ENCODE results near the gene ZYG11B. TPM values are rescaled to one million over a fixed set of nuclear protein-coding genes. Genes with fewer than 3 reads are reported as not detected.

The ZYG11B gene
- total and polyA plus RNA-seq, 2 of the 13 experiments (the other 11 are each of a cell fraction or from before 2014, with no cell fraction given) = 6.9 to 17.9 TPM

- H3K79me2 ChIP-seq (ENCODE audit: insufficient read depth, low read length) = no peaks in the 10 kb centered on the region
- no peak overlapping the region for H3K4me2 ChIP-seq (ENCODE audit: low read depth, low read length)
- no peak overlapping the region for H3K9ac ChIP-seq (ENCODE audit: insufficient read depth, low read depth, low read length)
- ChIA-PET CTCF (ENCODE audit: low intra/inter-chr PET ratio, low total read pairs) (no interaction called here), POLR2A (no interaction called here)
- no peak overlapping the region for H3K4me3 ChIP-seq (replicated peaks in 1 of 3; ENCODE audit: insufficient read depth in 1 of 3, low read depth in 2 of 3, low read length in 3 of 3)
- H3K36me3 ChIP-seq (replicated peaks in 1 of 2; ENCODE audit: control insufficient read depth in 1 of 2, insufficient read depth in 2 of 2, low read length in 2 of 2) = 0 out of 5 replicates have a peak, but pooled peaks cover 0 to 19% of the 10 kb centered on the region in 2 experiments
- H4K20me1 ChIP-seq (ENCODE audit: insufficient read depth, low read length) = no peaks in the 10 kb centered on the region
- H3K4me1 ChIP-seq (ENCODE audit: insufficient read depth, low read length) = no peaks in the 10 kb centered on the region
- no peaks in the 10 kb centered on the region for H3K9me3 ChIP-seq (ENCODE audit: low read length)
- FAIRE-seq (no peak), ATAC-seq (no peak), DNase-seq (ENCODE audit: low spot score) (no peak)
- intact Hi-C loops (cut with micrococcal nuclease; ENCODE audit: unreplicated experiment) (no loop called here), in situ Hi-C loops (cut with HindIII; ENCODE audit: extremely low pct_ligation_motif_present, low pct_unique_long_range_greater_than_20kb) (no loop called here)
- TF ChIP-seq SYNCRIP (IDR thresholded peaks at IDR 0.05; ENCODE audit: insufficient read depth, low read depth, low read length) (no peak), CREB1 (IDR thresholded peaks at IDR 0.05) (no peak), CREB1 (CRISPR knock-in tag; IDR thresholded peaks at IDR 0.05) (no peak), U2AF1 (optimal IDR thresholded peaks at IDR 0.05; ENCODE audit: low read depth, low read length) (no peak), ZNF24 (IDR thresholded peaks at IDR 0.05) (no peak), YEATS2 (CRISPR knock-in tag; IDR thresholded peaks at IDR 0.05; ENCODE audit: borderline replicate concordance) (no peak), ATF5 (CRISPR knock-in tag; IDR thresholded peaks at IDR 0.05; ENCODE audit: low read depth) (no peak), THAP9 (CRISPR knock-in tag; IDR thresholded peaks at IDR 0.05; ENCODE audit: borderline replicate concordance) (no peak), MTA1 (CRISPR knock-in tag; IDR thresholded peaks at IDR 0.05; ENCODE audit: borderline replicate concordance) (no peak), AKAP8 (CRISPR knock-in tag; IDR thresholded peaks at IDR 0.05) (no peak), ZSCAN21 (CRISPR knock-in tag; IDR thresholded peaks at IDR 0.05; ENCODE audit: borderline replicate concordance) (no peak), JUN (CRISPR knock-in tag; IDR thresholded peaks at IDR 0.05) (no peak)
- BruUV-seq (replicated peaks) = no TSS peak
- no peaks in the 10 kb centered on the region for H3K27me3 ChIP-seq (ENCODE audit: control insufficient read depth in 1 of 2, insufficient read depth in 2 of 2, low read length in 2 of 2)
- no peak overlapping the region for H3K27ac ChIP-seq (ENCODE audit: extremely low read length, insufficient read depth, low read length)
- no peak overlapping the region for H2AFZ ChIP-seq (ENCODE audit: low read length)
- 95% methylated on average over 10 of the region's 10 CpGs for WGBS (ENCODE audit: low lambda C conversion rate)
These were observed 33.7 kb downstream of the ZYG11B start for GRCh38 chr1:52759908-52760307.

All from HepG2 (cell line).